Brain microvascular endothelial cell (primary cell): ENCODE results near the gene EGLN2.

Experiments
- DNase-seq: peaks from one replicate; pipeline ENCODE4 v3.0.0-alpha.2; 2020
- H3K27ac ChIP-seq: fragments of 250-450 bp; sonication (Bioruptor Pico); 2 replicates; pipeline ENCODE4 v1.5.1; 2020; ENCODE audit warnings: mild to moderate bottlenecking, moderate library complexity
- H3K27me3 ChIP-seq: fragments of 250-450 bp; sonication (Bioruptor Pico); replicated peaks from 2 replicates; pipeline ENCODE4 v1.5.1; 2020; ENCODE audit warnings: mild to moderate bottlenecking
- H3K36me3 ChIP-seq: fragments of 250-450 bp; sonication (Bioruptor Pico); replicated peaks from 2 replicates; pipeline ENCODE4 v1.5.1; 2020; ENCODE audit warnings: mild to moderate bottlenecking
- H3K4me3 ChIP-seq: 2 replicates; pipeline ENCODE4 v1.5.1; 2011; ENCODE audit warnings: low read depth, mild to moderate bottlenecking, control low read depth, low read length, moderate library complexity
- CTCF ChIP-seq: IDR thresholded peaks from 2 replicates; pipeline ENCODE4 v1.5.1; 2011; ENCODE audit warnings: low read depth, mild to moderate bottlenecking, moderate library complexity, low read length, control low read depth, inconsistent platforms; ENCODE audit errors: missing control alignments
- in situ Hi-C: cut with HindIII; loops from 2 replicates; pipeline ENCODE4 v1.10.0; 2017; ENCODE audit warnings: low sequenced_read_pairs, low pct_ligation_motif_present

EGLN2 gene

DNA sequence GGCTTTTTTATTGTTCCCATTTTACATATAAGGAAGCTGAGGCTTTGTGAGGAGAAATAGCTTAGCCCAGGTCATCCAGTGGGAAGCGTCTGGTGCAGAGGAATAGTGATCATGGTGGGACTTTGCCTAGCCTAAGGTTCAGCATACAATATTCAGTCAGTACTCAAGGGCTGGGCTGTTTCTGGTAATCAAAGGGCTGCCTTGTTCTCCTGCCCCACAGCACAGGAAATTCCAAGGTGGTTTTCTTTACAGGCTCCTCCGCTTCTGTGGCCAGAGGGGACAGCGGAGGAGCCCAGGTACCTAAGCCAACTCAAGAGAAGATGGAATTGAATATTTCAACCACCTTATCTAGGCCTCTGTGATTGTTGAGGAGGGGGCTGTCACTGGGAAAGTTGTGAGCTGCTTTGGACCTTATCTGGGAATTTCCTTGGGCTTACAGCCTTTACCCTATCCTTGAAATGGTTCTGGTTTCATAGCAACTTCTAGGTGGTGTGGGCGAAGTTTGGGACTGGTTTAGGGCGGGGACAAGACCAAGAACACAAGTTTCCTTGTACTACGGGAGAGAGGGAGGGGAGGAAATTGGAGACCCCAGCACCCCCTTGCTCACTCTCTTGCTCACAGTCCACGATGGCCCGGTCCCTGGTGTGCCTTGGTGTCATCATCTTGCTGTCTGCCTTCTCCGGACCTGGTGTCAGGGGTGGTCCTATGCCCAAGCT lies 23.9 kb upstream of the EGLN2 start, which contains the start of gene MIA:
MIA (plus strand) TSS at position 606 of the 716 bp plus-strand sequence; CDS start at position 628, 22 bp downstream.
- H3K27ac ChIP-seq = no peak within 1 kb of the TSS
- H3K4me3 ChIP-seq = peak within 1 kb of the TSS; percentile 37
- no peak for TF ChIP-seq CTCF
- no peaks in the 10 kb centered on the region for H3K36me3 ChIP-seq
- in situ Hi-C loops = no loop called here
- no peaks in the 10 kb centered on the region for H3K27me3 ChIP-seq
- no peak for DNase-seq

DNA sequence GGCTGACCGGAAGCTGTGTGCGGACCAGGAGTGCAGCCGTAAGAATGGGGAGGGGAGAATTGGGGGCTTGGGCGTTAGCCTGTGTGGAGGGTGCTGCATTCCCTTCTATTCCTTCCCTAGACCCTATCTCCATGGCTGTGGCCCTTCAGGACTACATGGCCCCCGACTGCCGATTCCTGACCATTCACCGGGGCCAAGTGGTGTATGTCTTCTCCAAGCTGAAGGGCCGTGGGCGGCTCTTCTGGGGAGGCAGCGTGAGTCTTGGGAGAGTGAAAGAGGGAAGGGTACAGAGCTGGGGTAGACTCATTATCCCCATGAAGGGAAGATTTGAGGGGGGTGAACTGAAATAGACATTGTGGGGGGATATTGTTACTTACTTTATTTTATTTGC lies 23.4 kb upstream of the EGLN2 start:
- Histone ChIP-seq H3K36me3 (no peaks in the 10 kb centered on the region), H3K27ac (no peak overlapping the region), H3K4me3 (peak overlapping the region; percentile 37), H3K27me3 (no peaks in the 10 kb centered on the region)
- TF ChIP-seq CTCF = no peak
- no peak for DNase-seq
- in situ Hi-C loops = no loop called here

DNA sequence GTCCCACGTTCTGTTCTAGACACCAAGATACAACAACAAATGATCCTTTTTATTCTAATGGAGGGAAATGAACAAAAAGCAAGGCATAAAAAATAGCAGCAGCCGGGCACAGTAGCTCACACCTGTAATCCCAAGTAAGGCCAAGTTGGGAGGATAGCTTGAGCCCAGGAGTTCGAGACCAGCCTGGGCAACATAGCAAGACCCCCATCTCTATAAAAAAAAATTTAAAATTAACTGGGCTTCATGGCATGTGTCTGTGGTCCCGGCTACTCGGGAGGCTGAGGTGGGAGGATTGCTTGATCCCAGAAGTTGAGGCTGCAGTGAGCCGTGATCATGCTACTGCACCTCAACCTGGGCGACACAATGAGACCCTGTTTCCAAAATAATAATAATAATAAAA lies 22.6 kb upstream of the EGLN2 start:
- DNase-seq = no peak
- in situ Hi-C loops = no loop called here
- TF ChIP-seq CTCF = no peak
- H3K36me3 ChIP-seq = no peaks in the 10 kb centered on the region
- no peak overlapping the region for H3K4me3 ChIP-seq
- H3K27me3 ChIP-seq = no peaks in the 10 kb centered on the region
- no peak overlapping the region for H3K27ac ChIP-seq

DNA sequence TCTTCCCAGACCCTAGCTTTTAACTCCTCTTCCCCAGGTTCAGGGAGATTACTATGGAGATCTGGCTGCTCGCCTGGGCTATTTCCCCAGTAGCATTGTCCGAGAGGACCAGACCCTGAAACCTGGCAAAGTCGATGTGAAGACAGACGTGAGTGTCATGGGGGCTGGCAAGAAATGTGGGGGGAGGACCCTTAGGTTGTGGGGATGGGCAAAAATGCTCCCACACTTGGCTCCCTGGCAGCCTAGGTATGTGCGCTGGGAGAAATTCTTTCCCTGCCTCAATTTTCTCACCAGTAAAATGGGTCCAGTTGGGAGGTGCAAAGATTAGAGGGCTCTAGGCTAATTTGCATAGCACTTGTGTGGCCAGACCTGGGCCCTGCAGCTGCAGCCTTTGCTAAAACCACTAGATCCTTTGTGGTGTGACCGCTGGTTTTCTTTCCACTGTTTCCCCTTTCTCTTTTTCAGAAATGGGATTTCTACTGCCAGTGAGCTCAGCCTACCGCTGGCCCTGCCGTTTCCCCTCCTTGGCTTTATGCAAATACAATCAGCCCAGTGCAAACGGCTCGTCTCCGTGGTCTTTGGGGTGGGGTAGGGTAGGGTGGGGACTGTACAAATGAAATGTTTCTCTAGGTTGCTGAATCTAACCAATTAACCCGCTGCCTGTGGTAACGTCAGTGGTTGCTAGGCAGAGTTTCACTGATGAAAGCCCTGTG lies 21.9 kb upstream of the EGLN2 start:
- Histone ChIP-seq H3K27me3 (no peaks in the 10 kb centered on the region), H3K36me3 (no peaks in the 10 kb centered on the region), H3K4me3 (peak overlapping the region; percentile 66), H3K27ac (peak overlapping the region; percentile 90)
- in situ Hi-C loops = no loop called here
- DNase-seq = peak; percentile 95
- TF ChIP-seq CTCF = peak; percentile 2

- Histone ChIP-seq H3K36me3 (no peaks in the 10 kb centered on the region), H3K27ac (peak overlapping the region; percentile 90), H3K4me3 (peak overlapping the region; percentile 66), H3K27me3 (no peaks in the 10 kb centered on the region)
- in situ Hi-C loops = no loop called here
- TF ChIP-seq CTCF = no peak
- DNase-seq = no peak
Measured at GRCh38 chr19:40777645-40777936, 21.4 kb upstream of the EGLN2 start.
